ENCODE data around the gene ATRX.
"Not testable (repeated sequence)": the region's sequence is repeated elsewhere in the genome, so short reads cannot be mapped to it uniquely, and the experiment has no call there.

ATRX gene

GRCh38 chrX:77785486-77786364 lies at the start of gene ATRX:
Gene ATRX, minus strand, starts transcription at chrX:77786216. Its CDS starts 215 bp downstream, at chrX:77786001.
- peak; percentile 43 to 45 for DNase-seq (ENCODE audit: low read depth in 2 of 2)

GRCh38 chrX:77831544-77831943 lies 45.5 kb upstream of the ATRX start:
- not testable (repeated sequence) for DNase-seq (ENCODE audit: low read depth in 2 of 2)

- not testable (repeated sequence) for DNase-seq (ENCODE audit: low read depth in 2 of 2)
Observed at GRCh38 chrX:77821989-77822388, 36.0 kb upstream of the ATRX start.

GRCh38 chrX:77820091-77820727 lies 34.2 kb upstream of the ATRX start:
- DNase-seq (ENCODE audit: low read depth in 2 of 2): no peak

GRCh38 chrX:77814210-77814609 lies 28.2 kb upstream of the ATRX start:
- no peak for DNase-seq (ENCODE audit: low read depth in 2 of 2)

- no peak for DNase-seq (ENCODE audit: low read depth in 2 of 2)
Observed at GRCh38 chrX:77802201-77802600, 16.2 kb upstream of the ATRX start.

GRCh38 chrX:77795124-77795523 lies 9.1 kb upstream of the ATRX start:
- DNase-seq (ENCODE audit: low read depth in 2 of 2): no peak

GRCh38 chrX:77793946-77794345 lies 7.9 kb upstream of the ATRX start:
- DNase-seq (ENCODE audit: low read depth in 2 of 2): no peak

- DNase-seq (ENCODE audit: low read depth in 2 of 2): no peak
Observed at GRCh38 chrX:77788050-77788449, 2.0 kb upstream of the ATRX start.

GRCh38 chrX:77786365-77786680 lies 307 bp upstream of the ATRX start:
- DNase-seq (ENCODE audit: low read depth in 2 of 2): no peak

- DNase-seq (ENCODE audit: low read depth in 2 of 2): no peak
Observed at GRCh38 chrX:77779695-77780094, 6.3 kb downstream of the ATRX start.

- no peak for DNase-seq (ENCODE audit: low read depth in 2 of 2)
Observed at GRCh38 chrX:77776659-77777058, 9.4 kb downstream of the ATRX start.

GRCh38 chrX:77771601-77772000 lies 14.4 kb downstream of the ATRX start:
- no peak for DNase-seq (ENCODE audit: low read depth in 2 of 2)

- no peak for DNase-seq (ENCODE audit: low read depth in 2 of 2)
Observed at GRCh38 chrX:77768787-77769186, 17.2 kb downstream of the ATRX start.

- not testable (repeated sequence) for DNase-seq (ENCODE audit: low read depth in 2 of 2)
Observed at GRCh38 chrX:77766212-77766611, 19.8 kb downstream of the ATRX start.

GRCh38 chrX:77755561-77755960 lies 30.5 kb downstream of the ATRX start:
- DNase-seq (ENCODE audit: low read depth in 2 of 2): no peak

GRCh38 chrX:77753942-77754341 lies 32.1 kb downstream of the ATRX start:
- DNase-seq (ENCODE audit: low read depth in 2 of 2): not testable (repeated sequence)

GRCh38 chrX:77749695-77750094 lies 36.3 kb downstream of the ATRX start:
- no peak for DNase-seq (ENCODE audit: low read depth in 2 of 2)

GRCh38 chrX:77743720-77744119 lies 42.3 kb downstream of the ATRX start:
- no peak for DNase-seq (ENCODE audit: low read depth in 2 of 2)

GRCh38 chrX:77742788-77743476 lies 43.1 kb downstream of the ATRX start:
- DNase-seq (ENCODE audit: low read depth in 2 of 2): no peak

- no peak for DNase-seq (ENCODE audit: low read depth in 2 of 2)
Observed at GRCh38 chrX:77740376-77740905, 45.6 kb downstream of the ATRX start.

GRCh38 chrX:77733342-77733741 lies 52.7 kb downstream of the ATRX start:
- DNase-seq (ENCODE audit: low read depth in 2 of 2): no peak

Measured in activated CD4-positive, alpha-beta T cell treated with anti-CD3 and anti-CD28 coated beads for 24 hours (primary cell).